Measurements from ENCODE around the gene PEG3.

DNA sequence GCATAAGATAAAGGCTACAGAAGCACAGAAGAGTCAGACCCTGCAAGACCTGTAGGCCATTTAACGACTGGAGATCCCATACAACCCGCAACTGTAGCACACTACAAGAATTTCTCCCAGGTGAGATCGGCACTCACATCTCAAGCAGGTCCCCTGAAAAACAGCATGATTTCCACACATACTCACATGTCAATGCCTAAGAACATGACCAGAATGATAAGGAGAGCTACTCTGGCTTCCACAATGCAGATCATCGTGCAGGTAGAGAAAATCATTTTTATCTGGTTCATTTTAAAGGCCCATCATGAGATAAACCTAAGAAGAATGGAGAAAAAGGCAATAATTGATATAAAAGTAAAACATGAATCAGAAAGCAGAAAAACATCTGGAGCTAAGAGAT is 17.5 kb upstream of the PEG3 start:
- no peak for TF ChIP-seq SP1 (IDR thresholded peaks at IDR 0.05)
- no peak for TF ChIP-seq TARDBP (IDR thresholded peaks at IDR 0.05)
- no peak for TF ChIP-seq CTBP1 (IDR thresholded peaks at IDR 0.05; ENCODE audit: borderline replicate concordance)
- no peak for TF ChIP-seq FOXM1 (IDR thresholded peaks at IDR 0.05; ENCODE audit: borderline replicate concordance)

Measured in HEK293T (cell line).